ENCODE data around the gene CRACDL. TPM values are rescaled to one million over a fixed set of nuclear protein-coding genes. Genes with fewer than 3 reads are reported as not detected.
A peak's percentile ranks its signal among the peaks of the same experiment; 100 is the strongest.

The CRACDL gene
- polyA plus RNA-seq, 1 donor (not counting 4 experiments of a cell fraction or from before 2014, with no cell fraction given), result 1.6 TPM

- no peak for FAIRE-seq
These were observed 1.9 kb upstream of the CRACDL start for GRCh38 chr2:98937906-98938305.

GRCh38 chr2:98936353-98937351 is 627 bp upstream of the CRACDL start:
- Histone ChIP-seq H4K20me1 (ENCODE audit: control insufficient read depth, extremely low read depth, insufficient read depth, low read length) (no peaks in the 10 kb centered on the region), H3K9me3 (ENCODE audit: control insufficient read depth, low read depth, low read length) (no peaks in the 10 kb centered on the region), H3K4me2 (ENCODE audit: control insufficient read depth, extremely low read depth, insufficient read depth, low read depth, low read length) (peak overlapping the region; percentile 79), H3K36me3 (ENCODE audit: control insufficient read depth in 2 of 2, extremely low read depth in 1 of 2, insufficient read depth in 2 of 2, low read length in 2 of 2) (no peaks in the 10 kb centered on the region), H3K79me2 (ENCODE audit: control insufficient read depth, insufficient read depth, low read length) (no peaks in the 10 kb centered on the region), H3K27me3 (ENCODE audit: control insufficient read depth, extremely low read depth, insufficient read depth, low read length) (peaks cover 30% of the 10 kb centered on the region), H3K27ac (ENCODE audit: control insufficient read depth, insufficient read depth, low read length) (no peak overlapping the region), H3K9me1 (ENCODE audit: control insufficient read depth, extremely low read depth, insufficient read depth, low read length) (no peaks in the 10 kb centered on the region), H3K9ac (ENCODE audit: control insufficient read depth, extremely low read depth, insufficient read depth, low read length) (peak overlapping the region; percentile 41), H2AFZ (ENCODE audit: control insufficient read depth, low read length) (no peak overlapping the region), H3K4me1 (ENCODE audit: control insufficient read depth, extremely low read depth, insufficient read depth, low read length) (peaks cover 5% of the 10 kb centered on the region), H3K4me3 (ENCODE audit: control insufficient read depth in 2 of 3, extremely low read depth in 1 of 3, insufficient read depth in 2 of 3, low read depth in 1 of 3, low read length in 3 of 3) (peak overlapping the region; percentile 36 to 60 (median 48))
- dilution Hi-C loops (cut with MboI; ENCODE audit: extremely low pct_ligation_motif_present, low sequenced_read_pairs), result no loop called here
- no peak for DNase-seq (ENCODE audit: low read depth, low spot score)
- FAIRE-seq, result no peak
- TF ChIP-seq CTCF (optimal IDR thresholded peaks at IDR 0.05 in 1 of 3, IDR thresholded peaks at IDR 0.05 in 1 of 3, conservative IDR thresholded peaks at IDR 0.05 in 1 of 3; ENCODE audit: extremely low read depth in 1 of 3, insufficient read depth in 2 of 3, low read length in 3 of 3) (peak in 2 of 3 experiments; percentile 10 to 20), EZH2 (IDR thresholded peaks at IDR 0.05; ENCODE audit: low read length) (peak; percentile 82)

More at GRCh38 chr2:98937906-98938305, 1.9 kb upstream of the CRACDL start:
- no peak overlapping the region for H3K4me2 ChIP-seq (ENCODE audit: control insufficient read depth, extremely low read depth, insufficient read depth, low read depth, low read length)
- H3K9me3 ChIP-seq (ENCODE audit: control insufficient read depth, low read depth, low read length), result no peaks in the 10 kb centered on the region
- dilution Hi-C loops (cut with MboI; ENCODE audit: extremely low pct_ligation_motif_present, low sequenced_read_pairs), result no loop called here
- no peaks in the 10 kb centered on the region for H3K79me2 ChIP-seq (ENCODE audit: control insufficient read depth, insufficient read depth, low read length)
- H4K20me1 ChIP-seq (ENCODE audit: control insufficient read depth, extremely low read depth, insufficient read depth, low read length), result no peaks in the 10 kb centered on the region
- no peak overlapping the region for H3K4me3 ChIP-seq (ENCODE audit: control insufficient read depth in 2 of 3, extremely low read depth in 1 of 3, insufficient read depth in 2 of 3, low read depth in 1 of 3, low read length in 3 of 3)
- DNase-seq (ENCODE audit: low read depth, low spot score), result no peak
- H3K27me3 ChIP-seq (ENCODE audit: control insufficient read depth, extremely low read depth, insufficient read depth, low read length), result peaks cover 30% of the 10 kb centered on the region
- no peaks in the 10 kb centered on the region for H3K36me3 ChIP-seq (ENCODE audit: control insufficient read depth in 2 of 2, extremely low read depth in 1 of 2, insufficient read depth in 2 of 2, low read length in 2 of 2)
- H2AFZ ChIP-seq (ENCODE audit: control insufficient read depth, low read length), result no peak overlapping the region
- no peak overlapping the region for H3K9ac ChIP-seq (ENCODE audit: control insufficient read depth, extremely low read depth, insufficient read depth, low read length)
- H3K9me1 ChIP-seq (ENCODE audit: control insufficient read depth, extremely low read depth, insufficient read depth, low read length), result no peaks in the 10 kb centered on the region
- H3K4me1 ChIP-seq (ENCODE audit: control insufficient read depth, extremely low read depth, insufficient read depth, low read length), result peaks cover 5% of the 10 kb centered on the region
- TF ChIP-seq EZH2 (IDR thresholded peaks at IDR 0.05; ENCODE audit: low read length), result no peak
- TF ChIP-seq CTCF (optimal IDR thresholded peaks at IDR 0.05 in 1 of 3, IDR thresholded peaks at IDR 0.05 in 1 of 3, conservative IDR thresholded peaks at IDR 0.05 in 1 of 3; ENCODE audit: extremely low read depth in 1 of 3, insufficient read depth in 2 of 3, low read length in 3 of 3), result no peak
- no peak overlapping the region for H3K27ac ChIP-seq (ENCODE audit: control insufficient read depth, insufficient read depth, low read length)

All from keratinocyte (primary cell).